NCI-H2196 treated with DMSO at 0.1 percent for 48 hours (cell line): Measurements from ENCODE around the gene CHAT.

Source experiments
- DNase-seq: peaks from one replicate; lab custom pipeline; 2025; ENCODE audit not compliant: unreplicated experiment; lab: John Stamatoyannopoulos, UW

Gene CHAT

GRCh38 chr10:49611816-49612512 is 1.9 kb upstream of the CHAT start:
- DNase-seq: no peak

GRCh38 chr10:49612513-49613164 is 1.2 kb upstream of the CHAT start:
- no peak for DNase-seq

- DNase-seq: no peak
These were observed 514 bp upstream of the CHAT start for GRCh38 chr10:49613165-49613881.

GRCh38 chr10:49614242-49615198 is 683 bp downstream of the CHAT start:
- no peak for DNase-seq

GRCh38 chr10:49615213-49615612 is 1.4 kb downstream of the CHAT start:
- no peak for DNase-seq

- no peak for DNase-seq
These were observed 1.9 kb downstream of the CHAT start for GRCh38 chr10:49615721-49616120.

GRCh38 chr10:49616421-49617101 is 2.7 kb downstream of the CHAT start:
- DNase-seq: no peak

GRCh38 chr10:49617121-49618020 is 3.5 kb downstream of the CHAT start:
- no peak for DNase-seq

GRCh38 chr10:49618821-49619220 is 5.0 kb downstream of the CHAT start:
- DNase-seq: no peak

- no peak for DNase-seq
These were observed 5.8 kb downstream of the CHAT start for GRCh38 chr10:49619613-49620012.

- no peak for DNase-seq
These were observed 6.5 kb downstream of the CHAT start for GRCh38 chr10:49620286-49620810.

GRCh38 chr10:49620841-49621378 is 7.1 kb downstream of the CHAT start:
- no peak for DNase-seq

- DNase-seq: no peak
These were observed 7.7 kb downstream of the CHAT start for GRCh38 chr10:49621561-49621960.

GRCh38 chr10:49622426-49623425 is 8.9 kb downstream of the CHAT start:
- no peak for DNase-seq

GRCh38 chr10:49624629-49625028 is 10.8 kb downstream of the CHAT start:
- no peak for DNase-seq

- DNase-seq: no peak
These were observed 11.6 kb downstream of the CHAT start for GRCh38 chr10:49625411-49625810.

GRCh38 chr10:49627038-49627437 is 13.2 kb downstream of the CHAT start:
- no peak for DNase-seq
